CD8-positive, alpha-beta memory T cell (primary cell): Measurements from ENCODE around the gene PMIS2. TPM values are rescaled to one million over a fixed set of nuclear protein-coding genes. Genes with fewer than 3 reads are reported as not detected.

Experiments used
- CTCF ChIA-PET: fragments of 350-600 bp; sonication (Branson Sonifier 250); formaldehyde crosslinking; loops from one replicate; lab custom pipeline; 2021; ENCODE audit warnings: antibody characterized with exemption; lab: Charles Lee
- POLR2A ChIA-PET: fragments of 350-600 bp; sonication (Branson Sonifier 250); formaldehyde crosslinking; loops from one replicate; lab custom pipeline; 2021; ENCODE audit warnings: antibody characterized with exemption; lab: Charles Lee
- DNase-seq, 5 donors: peaks; one replicate each; pipeline versions ENCODE4 v3.0.0 to v3.0.0-alpha.2; 2020 to 2022; ENCODE audit warnings: mixed read lengths in 1 of 5
- H3K27ac ChIP-seq: one replicate; pipeline ENCODE4 v1.7.0; 2013; ENCODE audit warnings: low read depth, mild to moderate bottlenecking, low read length, moderate library complexity
- H3K27me3 ChIP-seq: 2 replicates; pipeline ENCODE4 v1.7.0; 2013; ENCODE audit warnings: low read length, mild to moderate bottlenecking; ENCODE audit not compliant: insufficient read depth, poor library complexity, severe bottlenecking
- H3K36me3 ChIP-seq: 2 replicates; pipeline ENCODE4 v1.7.0; 2013; ENCODE audit warnings: mild to moderate bottlenecking, low read length, moderate library complexity; ENCODE audit not compliant: insufficient read depth
- H3K4me1 ChIP-seq: 2 replicates; pipeline ENCODE4 v1.7.0; 2013; ENCODE audit warnings: mild to moderate bottlenecking, low read length, moderate library complexity; ENCODE audit not compliant: insufficient read depth
- H3K4me3 ChIP-seq: 2 replicates; pipeline ENCODE4 v1.7.0; 2013; ENCODE audit warnings: mild to moderate bottlenecking, low read length
- H3K9me3 ChIP-seq: 2 replicates; pipeline ENCODE4 v1.7.0; 2013; ENCODE audit warnings: mild to moderate bottlenecking, low read length
- H3K27ac Mint-ChIP-seq, 8 donors: one replicate each; pipeline ENCODE4 v1.8.0; 2020 to 2021; ENCODE audit warnings: mixed read lengths in 8 of 8, mild to moderate bottlenecking in 6 of 8, inconsistent platforms in 3 of 8, moderate library complexity in 3 of 8
- H3K27me3 Mint-ChIP-seq, 2 donors: one replicate each; pipeline ENCODE4 v1.8.0; 2020 to 2021; ENCODE audit warnings: mixed read lengths in 2 of 2, mild to moderate bottlenecking in 1 of 2, moderate library complexity in 1 of 2
- H3K36me3 Mint-ChIP-seq, 3 donors: one replicate each; pipeline ENCODE4 v1.8.0; 2020 to 2021; ENCODE audit warnings: mixed read lengths in 3 of 3, inconsistent platforms in 1 of 3, mild to moderate bottlenecking in 1 of 3
- H3K4me1 Mint-ChIP-seq, 3 donors: one replicate each; pipeline ENCODE4 v1.8.0; 2020 to 2021; ENCODE audit warnings: mixed read lengths in 3 of 3, inconsistent platforms in 1 of 3, mild to moderate bottlenecking in 1 of 3
- H3K4me3 Mint-ChIP-seq, 7 donors: one replicate each; pipeline ENCODE4 v1.8.0; 2020 to 2021; ENCODE audit warnings: mixed read lengths in 7 of 7, mild to moderate bottlenecking in 6 of 7, moderate library complexity in 4 of 7, inconsistent platforms in 2 of 7
- H3K9me3 Mint-ChIP-seq, 5 donors: one replicate each; pipeline ENCODE4 v1.8.0; 2020 to 2022; ENCODE audit warnings: mixed read lengths in 5 of 5, mild to moderate bottlenecking in 3 of 5, moderate library complexity in 2 of 5, inconsistent platforms in 1 of 5
- polyA plus RNA-seq: library from polyadenylated mRNA; unstranded; fragments of 300-500 nt; fragmentation: Illumina TruSeq; gene quantifications from one replicate; pipeline ENCODE4 v1.2.3, GENCODE V29; 2021
- total RNA-seq, 2 experiments: library from RNA; stranded (reverse); gene quantifications; one replicate each; pipeline ENCODE4 v1.2.3, GENCODE V29; 2021

PMIS2 gene
- total RNA-seq, result not detected
- not detected for polyA plus RNA-seq

GRCh38 chr19:35585848-35586247 is at the start of gene PMIS2:
Gene PMIS2 (plus strand): TSS chr19:35586173. CDS start chr19:35586260, 87 bp downstream.
- ChIA-PET POLR2A (no interaction called here), CTCF (no interaction called here)
- no peak within 1 kb of the TSS for H3K4me3 Mint-ChIP-seq

GRCh38 chr19:35539314-35539713 is 46.7 kb upstream of the PMIS2 start:
- Histone ChIP-seq H3K4me3 (no peak overlapping the region), H3K36me3 (no peaks in the 10 kb centered on the region), H3K27me3 (no peaks in the 10 kb centered on the region), H3K4me1 (peaks cover under 1% of the 10 kb centered on the region), H3K9me3 (no peaks in the 10 kb centered on the region), H3K27ac (no peak overlapping the region)
- POLR2A ChIA-PET, result no interaction called here
- Mint-ChIP-seq H3K36me3 (no peaks in the 10 kb centered on the region), H3K4me3 (no peak overlapping the region), H3K4me1 (peaks cover under 1 to 6% (median 2%) of the 10 kb centered on the region in 3 donors), H3K27me3 (peaks cover 1 to 4% of the 10 kb centered on the region in 2 donors), H3K9me3 (no peaks in the 10 kb centered on the region), H3K27ac (peak overlapping the region in 1 of 8 donors; percentile 2)
- DNase-seq, result no peak
- CTCF ChIA-PET, result no interaction called here

More at GRCh38 chr19:35585848-35586247, at the start of gene PMIS2:
- Mint-ChIP-seq H3K9me3 (no peaks in the 10 kb centered on the region), H3K27ac (no peak within 1 kb of the TSS), H3K36me3 (no peaks in the 10 kb centered on the region), H3K4me1 (no peaks in the 10 kb centered on the region), H3K27me3 (peaks cover 17 to 21% of the 10 kb centered on the region in 2 donors)
- H3K4me1 ChIP-seq, result no peaks in the 10 kb centered on the region
- no peak within 1 kb of the TSS for H3K27ac ChIP-seq
- H3K36me3 ChIP-seq, result no peaks in the 10 kb centered on the region
- H3K4me3 ChIP-seq, result no peak within 1 kb of the TSS
- no peaks in the 10 kb centered on the region for H3K9me3 ChIP-seq
- H3K27me3 ChIP-seq, result no peaks in the 10 kb centered on the region
- no peak for DNase-seq

GRCh38 chr19:35539850-35540249 is 46.1 kb upstream of the PMIS2 start:
- Histone ChIP-seq H3K36me3 (no peaks in the 10 kb centered on the region), H3K4me1 (peaks cover 6% of the 10 kb centered on the region), H3K27me3 (no peaks in the 10 kb centered on the region), H3K9me3 (no peaks in the 10 kb centered on the region), H3K4me3 (no peak overlapping the region), H3K27ac (no peak overlapping the region)
- Mint-ChIP-seq H3K36me3 (peaks cover 0 to 1% (median 0%) of the 10 kb centered on the region in 3 donors), H3K27ac (no peak overlapping the region), H3K4me1 (peaks cover 5 to 10% (median 6%) of the 10 kb centered on the region in 3 donors), H3K27me3 (peaks cover 1 to 4% of the 10 kb centered on the region in 2 donors), H3K4me3 (no peak overlapping the region), H3K9me3 (no peaks in the 10 kb centered on the region)
- DNase-seq, result no peak
- ChIA-PET POLR2A (no interaction called here), CTCF (no interaction called here)

- no peak for DNase-seq
- Mint-ChIP-seq H3K9me3 (no peaks in the 10 kb centered on the region), H3K27ac (peak overlapping the region in 3 of 8 donors; percentile 2 to 79 (median 38)), H3K27me3 (peaks cover 1 to 4% of the 10 kb centered on the region in 2 donors), H3K4me1 (peaks cover 6 to 11% (median 8%) of the 10 kb centered on the region in 3 donors), H3K4me3 (peak overlapping the region in 1 of 7 donors; percentile 61), H3K36me3 (peaks cover 0 to 2% (median 0%) of the 10 kb centered on the region in 3 donors)
- POLR2A ChIA-PET, result no interaction called here
- Histone ChIP-seq H3K9me3 (no peaks in the 10 kb centered on the region), H3K4me1 (peaks cover 7% of the 10 kb centered on the region), H3K36me3 (no peaks in the 10 kb centered on the region), H3K4me3 (no peak overlapping the region), H3K27ac (no peak overlapping the region), H3K27me3 (no peaks in the 10 kb centered on the region)
- CTCF ChIA-PET, result interaction anchor here (1.4 kb wide), 1 partner anchor 9 kb away, joined by 3 read pairs; no protein-coding TSS in a partner anchor
Observed at GRCh38 chr19:35540356-35540927, 45.5 kb upstream of the PMIS2 start.

GRCh38 chr19:35542209-35542608 is 43.8 kb upstream of the PMIS2 start:
- ChIA-PET CTCF (no interaction called here), POLR2A (no interaction called here)
- Mint-ChIP-seq H3K9me3 (no peaks in the 10 kb centered on the region), H3K36me3 (peaks cover 0 to 7% (median 0%) of the 10 kb centered on the region in 3 donors), H3K27me3 (no peaks in the 10 kb centered on the region), H3K27ac (peak overlapping the region in 2 of 8 donors; percentile 77 to 81), H3K4me1 (peaks cover 16 to 27% (median 21%) of the 10 kb centered on the region in 3 donors), H3K4me3 (peak overlapping the region in 2 of 7 donors; percentile 35 to 82)
- no peaks in the 10 kb centered on the region for H3K27me3 ChIP-seq
- no peak overlapping the region for H3K27ac ChIP-seq
- no peaks in the 10 kb centered on the region for H3K9me3 ChIP-seq
- no peak for DNase-seq
- H3K36me3 ChIP-seq, result no peaks in the 10 kb centered on the region
- H3K4me1 ChIP-seq, result peaks cover 19% of the 10 kb centered on the region
- H3K4me3 ChIP-seq, result no peak overlapping the region

- Mint-ChIP-seq H3K36me3 (peaks cover 0 to 10% (median 0%) of the 10 kb centered on the region in 3 donors), H3K4me1 (peaks cover 18 to 32% (median 23%) of the 10 kb centered on the region in 3 donors), H3K27ac (peak overlapping the region in 4 of 8 donors; percentile 52 to 89 (median 66)), H3K4me3 (peak overlapping the region in 4 of 7 donors; percentile 3 to 90 (median 62)), H3K27me3 (no peaks in the 10 kb centered on the region), H3K9me3 (no peaks in the 10 kb centered on the region)
- Histone ChIP-seq H3K4me1 (peaks cover 19% of the 10 kb centered on the region), H3K27me3 (no peaks in the 10 kb centered on the region), H3K36me3 (no peaks in the 10 kb centered on the region), H3K9me3 (no peaks in the 10 kb centered on the region), H3K4me3 (no peak overlapping the region), H3K27ac (no peak overlapping the region)
- ChIA-PET CTCF (no interaction called here), POLR2A (no interaction called here)
- DNase-seq, result no peak
Observed at GRCh38 chr19:35543280-35544109, 42.5 kb upstream of the PMIS2 start.

GRCh38 chr19:35544110-35544802 is 41.7 kb upstream of the PMIS2 start:
- H3K36me3 ChIP-seq, result no peaks in the 10 kb centered on the region
- H3K4me1 Mint-ChIP-seq, result peaks cover 23 to 40% (median 23%) of the 10 kb centered on the region in 3 donors
- no peak for DNase-seq
- H3K4me3 ChIP-seq, result peak overlapping the region; percentile 76
- peak overlapping the region in 7 of 8 donors; percentile 84 to 96 (median 92) for H3K27ac Mint-ChIP-seq
- peaks cover 1 to 15% (median 3%) of the 10 kb centered on the region in 3 donors for H3K36me3 Mint-ChIP-seq
- no peaks in the 10 kb centered on the region for H3K27me3 ChIP-seq
- CTCF ChIA-PET, result no interaction called here
- H3K9me3 ChIP-seq, result no peaks in the 10 kb centered on the region
- POLR2A ChIA-PET, result interaction anchor here (0.5 kb wide), 1 partner anchor 163 kb away, joined by 3 read pairs; no protein-coding TSS in a partner anchor
- peaks cover 19% of the 10 kb centered on the region for H3K4me1 ChIP-seq
- H3K4me3 Mint-ChIP-seq, result peak overlapping the region; percentile 87 to 94 (median 89)
- H3K27ac ChIP-seq, result peak overlapping the region; percentile 75
- H3K27me3 Mint-ChIP-seq, result no peaks in the 10 kb centered on the region
- H3K9me3 Mint-ChIP-seq, result no peaks in the 10 kb centered on the region
